IMR-90 (cell line): ENCODE results near the gene CHSY3. TPM values are rescaled to one million over a fixed set of nuclear protein-coding genes. Genes with fewer than 3 reads are reported as not detected.
A peak's percentile ranks its signal among the peaks of the same experiment; 100 is the strongest.

Source experiments
- ATAC-seq: fragments of 200-7000 bp; cut with Tn5 transposase; 2 replicates; pipeline ENCODE4 v1.9.1; 2020; ENCODE audit warnings: low read depth, mild to moderate bottlenecking, moderate library complexity
- BruUV-seq: library from RNA; stranded (reverse); fragments of 400-500 nt; replicated peaks from 2 replicates; lab custom pipeline; 2021; lab: Mats Ljungman, UMichigan
- CTCF ChIA-PET: fragments of 300-600 bp; formaldehyde crosslinking; extraction: SDS; loops from one replicate; lab custom pipeline; 2021; ENCODE audit warnings: antibody characterized with exemption; lab: Yijun Ruan, JAX
- POLR2A ChIA-PET: fragments of 300-600 bp; sonication (Branson Sonifier 250); formaldehyde crosslinking; loops from one replicate; lab custom pipeline; 2022; ENCODE audit warnings: antibody characterized with exemption; ENCODE audit not compliant: unreplicated experiment; lab: Charles Lee
- DNase-seq: peaks from one replicate; pipeline ENCODE4 v3.0.0; 2013
- H2AFZ ChIP-seq: replicated peaks from 2 replicates; pipeline ENCODE3; 2013; ENCODE audit warnings: low read length, mild to moderate bottlenecking; ENCODE audit not compliant: poor library complexity
- H2AK5ac ChIP-seq: 2 replicates; pipeline ENCODE4 v1.6.1; 2013; ENCODE audit warnings: low read depth, low read length, inconsistent platforms
- H2AK9ac ChIP-seq: replicated peaks from 2 replicates; pipeline ENCODE3; 2013; ENCODE audit warnings: mild to moderate bottlenecking, low read depth, low read length, moderate library complexity; ENCODE audit not compliant: poor library complexity
- H2BK120ac ChIP-seq: 2 replicates; pipeline ENCODE4 v1.6.1; 2013; ENCODE audit warnings: low read depth, low read length, inconsistent platforms
- H2BK15ac ChIP-seq: 3 replicates; pipeline ENCODE4 v1.6.1; 2013; ENCODE audit warnings: low read depth, low read length, inconsistent platforms
- H2BK20ac ChIP-seq: 2 replicates; pipeline ENCODE4 v1.6.1; 2013; ENCODE audit warnings: low read depth, mild to moderate bottlenecking, inconsistent platforms, low read length, moderate library complexity
- H2BK5ac ChIP-seq: 2 replicates; pipeline ENCODE4 v1.6.1; 2013; ENCODE audit warnings: mild to moderate bottlenecking, low read depth, low read length, inconsistent platforms; ENCODE audit not compliant: poor library complexity, severe bottlenecking
- H3K14ac ChIP-seq: replicated peaks from 2 replicates; pipeline ENCODE4 v1.6.1; 2013; ENCODE audit warnings: low read depth, low read length, inconsistent platforms
- H3K18ac ChIP-seq: 2 replicates; pipeline ENCODE4 v1.6.1; 2013; ENCODE audit warnings: low read depth, low read length, control low read depth
- H3K23ac ChIP-seq: 2 replicates; pipeline ENCODE4 v1.6.1; 2013; ENCODE audit warnings: low read depth, low read length, inconsistent platforms
- H3K27ac ChIP-seq: 2 replicates; pipeline ENCODE4 v1.5.1; 2013; ENCODE audit warnings: mild to moderate bottlenecking, control low read depth, low read length; ENCODE audit not compliant: insufficient read depth
- H3K27me3 ChIP-seq: 2 replicates; pipeline ENCODE4 v1.6.1; 2013; ENCODE audit warnings: low read length; ENCODE audit not compliant: control insufficient read depth, insufficient read depth
- H3K36me3 ChIP-seq: 2 replicates; pipeline ENCODE4 v1.6.1; 2013; ENCODE audit warnings: low read length, mixed read lengths; ENCODE audit not compliant: control insufficient read depth, insufficient read depth
- H3K4ac ChIP-seq: 2 replicates; pipeline ENCODE4 v1.6.1; 2013; ENCODE audit warnings: low read depth, low read length, inconsistent platforms
- H3K4me1 ChIP-seq: 2 replicates; pipeline ENCODE4 v1.6.1; 2013; ENCODE audit warnings: low read length, mixed read lengths; ENCODE audit not compliant: control insufficient read depth, insufficient read depth
- H3K4me2 ChIP-seq: 2 replicates; pipeline ENCODE4 v1.6.1; 2013; ENCODE audit warnings: low read depth, mild to moderate bottlenecking, control low read depth, low read length, moderate library complexity
- H3K4me3 ChIP-seq: 2 replicates; pipeline ENCODE4 v1.5.1; 2013; ENCODE audit warnings: low read depth, mild to moderate bottlenecking, control low read depth, low read length, moderate library complexity; ENCODE audit not compliant: insufficient read depth
- H3K56ac ChIP-seq: 2 replicates; pipeline ENCODE4 v1.6.1; 2013; ENCODE audit warnings: low read length, inconsistent platforms; ENCODE audit not compliant: insufficient read depth; ENCODE audit errors: extremely low read depth
- H3K79me1 ChIP-seq, 2 experiments: 2 replicates each; pipeline ENCODE4 v1.6.1; 2013; ENCODE audit warnings: low read length in 2 of 2, inconsistent platforms in 1 of 2, low read depth in 1 of 2
- H3K9ac ChIP-seq: 2 replicates; pipeline ENCODE4 v1.6.1; 2013; ENCODE audit warnings: low read depth, low read length, control low read depth
- H3K9me1 ChIP-seq: 2 replicates; pipeline ENCODE4 v1.6.1; 2013; ENCODE audit warnings: low read length, inconsistent platforms; ENCODE audit not compliant: insufficient read depth
- H3K9me3 ChIP-seq: 2 replicates; pipeline ENCODE4 v1.6.1; 2013; ENCODE audit warnings: low read length; ENCODE audit not compliant: control insufficient read depth, insufficient read depth
- H4K20me1 ChIP-seq: 2 replicates; pipeline ENCODE4 v1.6.1; 2013; ENCODE audit warnings: low read length, inconsistent platforms; ENCODE audit not compliant: insufficient read depth
- H4K5ac ChIP-seq: 2 replicates; pipeline ENCODE4 v1.6.1; 2013; ENCODE audit warnings: mild to moderate bottlenecking, low read depth, low read length, control low read depth
- H4K8ac ChIP-seq, 2 experiments: 2 replicates each; pipeline ENCODE4 v1.6.1; 2013; ENCODE audit warnings: low read depth in 2 of 2, low read length in 2 of 2, control low read depth in 1 of 2, inconsistent platforms in 1 of 2
- H4K91ac ChIP-seq: 2 replicates; pipeline ENCODE4 v1.6.1; 2013; ENCODE audit warnings: low read depth, low read length, inconsistent platforms; ENCODE audit not compliant: insufficient read depth
- BHLHE40 ChIP-seq: fragments of 150-350 bp; IDR thresholded peaks from 2 replicates; pipeline ENCODE4 v1.6.1; 2016; ENCODE audit warnings: mild to moderate bottlenecking, low read depth, low read length
- CEBPB ChIP-seq: IDR thresholded peaks from 2 replicates; pipeline ENCODE4 v1.6.1; 2012; ENCODE audit warnings: low read depth, low read length, improper control_type of control experiment
- CHD1 ChIP-seq: IDR thresholded peaks from 2 replicates; pipeline ENCODE4 v1.6.1; 2012; ENCODE audit warnings: low read depth, low read length, improper control_type of control experiment
- CTCF ChIP-seq: conservative IDR thresholded peaks from 2 replicates; pipeline ENCODE4 v1.5.1; 2012; ENCODE audit warnings: mild to moderate bottlenecking, low read depth, low read length, improper control_type of control experiment
- ELK1 ChIP-seq: fragments of 150-350 bp; IDR thresholded peaks from 2 replicates; pipeline ENCODE4 v1.6.1; 2016; ENCODE audit warnings: low read depth, mild to moderate bottlenecking, low read length, moderate library complexity, borderline replicate concordance
- FOS ChIP-seq: fragments of 150-350 bp; IDR thresholded peaks from 2 replicates; pipeline ENCODE4 v1.6.1; 2016; ENCODE audit warnings: low read depth, low read length
- MAFK ChIP-seq: IDR thresholded peaks from 2 replicates; pipeline ENCODE4 v1.6.1; 2012; ENCODE audit warnings: low read depth, low read length, improper control_type of control experiment
- MAZ ChIP-seq: IDR thresholded peaks from 2 replicates; pipeline ENCODE4 v1.6.1; 2012; ENCODE audit warnings: low read depth, mild to moderate bottlenecking, low read length, improper control_type of control experiment, moderate library complexity, borderline replicate concordance
- MXI1 ChIP-seq: IDR thresholded peaks from 2 replicates; pipeline ENCODE4 v1.6.1; 2012; ENCODE audit warnings: low read depth, mild to moderate bottlenecking, low read length, moderate library complexity, borderline replicate concordance
- NFE2L2 ChIP-seq: fragments of 150-350 bp; IDR thresholded peaks from 2 replicates; pipeline ENCODE4 v1.6.1; 2016; ENCODE audit warnings: low read depth, mild to moderate bottlenecking, low read length
- POLR2A ChIP-seq: IDR thresholded peaks from 2 replicates; pipeline ENCODE4 v1.6.1; 2012; ENCODE audit warnings: mild to moderate bottlenecking, low read depth, low read length
- RAD21 ChIP-seq: IDR thresholded peaks from 2 replicates; pipeline ENCODE4 v1.6.1; 2012; ENCODE audit warnings: low read length, improper control_type of control experiment
- RCOR1 ChIP-seq: IDR thresholded peaks from 2 replicates; pipeline ENCODE4 v1.6.1; 2012; ENCODE audit warnings: mild to moderate bottlenecking, low read length, improper control_type of control experiment; ENCODE audit not compliant: insufficient replicate concordance
- RFX5 ChIP-seq: IDR thresholded peaks from 2 replicates; pipeline ENCODE4 v1.8.0; 2012; ENCODE audit warnings: low read depth, mild to moderate bottlenecking, low read length, moderate library complexity
- SMC3 ChIP-seq: fragments of 150-350 bp; IDR thresholded peaks from 2 replicates; pipeline ENCODE4 v1.6.1; 2016; ENCODE audit warnings: low read depth, mild to moderate bottlenecking, antibody characterized with exemption, low read length, moderate library complexity
- USF2 ChIP-seq: fragments of 150-350 bp; IDR thresholded peaks from 2 replicates; pipeline ENCODE4 v1.6.1; 2017; ENCODE audit warnings: mild to moderate bottlenecking, antibody characterized with exemption, low read length, low read depth
- WGBS, 2 experiments: methylation state at CpG; one replicate each; pipeline versions ENCODE4 v1.1.5 to v1.1.7; 2013; ENCODE audit warnings: missing lambda C conversion rate in 2 of 2; ENCODE audit not compliant: insufficient read length in 1 of 2; ENCODE audit errors: extremely low coverage in 2 of 2; 5-methylcytosine and 5-hydroxymethylcytosine counted together
- dilution Hi-C: fragments of 300-500 bp; cut with HindIII; formaldehyde crosslinking; loops from one replicate; pipeline ENCODE4 v1.14.3; 2018; ENCODE audit warnings: low sequenced_read_pairs; ENCODE audit not compliant: unreplicated experiment
- in situ Hi-C: fragments of 300-500 bp; cut with MboI; formaldehyde crosslinking; loops from 3 replicates; pipeline ENCODE4 v1.14.3; 2019; ENCODE audit warnings: low sequenced_read_pairs, inconsistent platforms, mixed read lengths
- intact Hi-C: fragments of 100-400 bp; cut with micrococcal nuclease; formaldehyde crosslinking; loops from 2 replicates; pipeline ENCODE4 v1.10.0; 2022
- polyA plus RNA-seq, 3 experiments: library from polyadenylated mRNA; depleted of rRNA; stranded (reverse); fragments of >200 nt; gene quantifications; 2 replicates each; pipeline ENCODE4 v1.2.3, GENCODE V29; 2012; ENCODE audit warnings: low replicate concordance in 1 of 3
- total RNA-seq: library from RNA; depleted of rRNA; stranded (reverse); fragments of >200 nt; gene quantifications from 2 replicates; pipeline ENCODE4 v1.2.3, GENCODE V29; 2012

The CHSY3 gene
- total and polyA plus RNA-seq, 2 of the 4 experiments (the other 2 are of a cell fraction) = 0.62 to 1.3 TPM

GRCh38 chr5:130135506-130135905, 231.2 kb downstream of the CHSY3 start:
- Histone ChIP-seq H3K9me3 (peaks cover 4% of the 10 kb centered on the region; the same call in 1 of the 2 replicates), H3K9me1 (no peaks in the 10 kb centered on the region), H2AK9ac (no peak overlapping the region), H3K23ac (no peak overlapping the region), H3K18ac (no peak overlapping the region), H2BK120ac (no peak overlapping the region), H3K4me3 (no peak overlapping the region), H4K91ac (no peak overlapping the region), H3K4me1 (no peaks in the 10 kb centered on the region), H3K9ac (no peak overlapping the region), H3K56ac (no peak overlapping the region), H2BK15ac (no peak overlapping the region), H4K8ac (no peak overlapping the region), H4K5ac (no peak overlapping the region), H2BK20ac (no peak overlapping the region), H3K4ac (no peak overlapping the region), H3K14ac (no peak overlapping the region), H3K36me3 (no peaks in the 10 kb centered on the region), H2BK5ac (no peak overlapping the region), H2AFZ (no peak overlapping the region), H3K27me3 (no peaks in the 10 kb centered on the region), H3K27ac (no peak overlapping the region), H4K20me1 (no peaks in the 10 kb centered on the region), H3K4me2 (no peak overlapping the region), H3K79me1 (no peaks in the 10 kb centered on the region), H2AK5ac (no peak overlapping the region)
- CTCF ChIA-PET = no interaction called here
- BruUV-seq = no TSS peak
- intact Hi-C loops (no loop called here), in situ Hi-C loops (no loop called here), dilution Hi-C loops (no loop called here)
- DNase-seq (peak; percentile 7), ATAC-seq (no peak)
- POLR2A ChIA-PET = no interaction called here
- TF ChIP-seq RFX5 (no peak), RAD21 (no peak), MAFK (no peak), CEBPB (no peak), POLR2A (no peak), USF2 (no peak), MXI1 (no peak), RCOR1 (no peak), BHLHE40 (no peak), NFE2L2 (no peak), MAZ (no peak), ELK1 (no peak), SMC3 (no peak), CTCF (no peak), CHD1 (no peak), FOS (no peak)
- no CpG with 5 or more reads among the region's 2 CpGs for WGBS, 2 experiments
